ENCODE data around the gene MAPKAPK3.

DNA sequence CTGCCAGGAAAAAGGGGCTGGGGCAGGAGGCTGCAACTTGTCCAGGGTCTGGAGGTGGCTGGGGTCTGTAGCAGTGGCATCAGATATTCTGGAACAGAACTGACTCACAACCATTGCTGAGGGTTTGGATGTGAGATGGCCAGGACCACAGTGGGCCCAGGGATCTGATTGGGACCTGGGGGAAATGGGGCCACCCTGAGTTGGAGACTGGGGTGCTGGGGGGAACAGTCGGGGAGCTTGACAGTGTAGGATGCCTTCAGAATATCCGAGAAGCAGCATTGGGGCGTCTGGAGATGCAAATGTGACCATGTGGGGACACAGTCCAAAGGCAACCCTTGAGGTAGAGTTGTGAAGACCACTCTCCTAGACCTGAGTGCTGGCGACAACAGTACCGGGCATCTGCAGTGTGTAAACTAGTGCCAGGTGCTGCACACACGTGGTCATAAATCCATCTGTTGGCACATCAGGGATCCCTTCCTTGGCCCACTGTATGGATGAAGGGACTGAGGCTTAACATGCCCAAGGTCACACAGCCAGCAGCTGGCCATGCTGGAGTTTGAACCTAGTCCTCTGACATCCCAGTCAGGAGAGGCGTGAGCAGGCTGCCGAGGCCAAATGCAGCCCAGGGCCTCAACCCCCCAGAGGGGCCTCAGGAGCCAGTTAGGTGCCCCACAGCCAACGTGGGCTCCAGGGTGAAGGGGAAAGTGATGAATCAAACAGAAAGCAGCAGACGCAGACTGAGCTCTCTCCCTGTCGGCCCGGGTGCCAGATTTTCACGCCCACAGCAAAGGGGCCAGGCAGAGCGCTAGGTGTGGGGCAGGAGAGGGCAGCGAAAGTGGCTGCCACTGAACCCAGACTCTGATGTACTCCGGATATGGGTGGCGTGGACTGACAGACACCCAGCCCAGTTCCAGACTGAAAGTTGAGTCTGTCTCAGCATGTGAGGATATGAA lies 28.9 kb upstream of the MAPKAPK3 start:
- TF ChIP-seq CTCF (IDR thresholded peaks at IDR 0.05 in 4 of 5, conservative IDR thresholded peaks at IDR 0.05 in 1 of 5) (no peak), POLR2A (IDR thresholded peaks at IDR 0.05) (peak; percentile 18 to 23)
